ENCODE data around the gene FNDC3A. TPM values are rescaled to one million over a fixed set of nuclear protein-coding genes. Genes with fewer than 3 reads are reported as not detected.
"Not testable (repeated sequence)": the region's sequence is repeated elsewhere in the genome, so short reads cannot be mapped to it uniquely, and the experiment has no call there.

The FNDC3A gene
- total RNA-seq, 3 donors from 2014 or later, result 32.1 to 37.2 (median 34.2) TPM

- ATAC-seq, result no peak
- peaks cover 34% of the 10 kb centered on the region for H3K4me1 Mint-ChIP-seq (ENCODE audit: low read depth)
- H3K9me3 Mint-ChIP-seq, result peaks cover 6% of the 10 kb centered on the region
- H3K36me3 Mint-ChIP-seq (ENCODE audit: insufficient read depth), result peaks cover 41% of the 10 kb centered on the region
- no peaks in the 10 kb centered on the region for H3K27me3 Mint-ChIP-seq (ENCODE audit: low read depth)
- no peak overlapping the region for H3K4me3 Mint-ChIP-seq
- DNase-seq, result no peak
Measured at GRCh38 chr13:49044008-49044407, 68.3 kb downstream of the FNDC3A start.

- DNase-seq (no peak), ATAC-seq (no peak)
- H3K9me3 Mint-ChIP-seq, result peaks cover 6% of the 10 kb centered on the region
- no peak overlapping the region for H3K4me3 Mint-ChIP-seq
- H3K4me1 Mint-ChIP-seq (ENCODE audit: low read depth), result peaks cover 36% of the 10 kb centered on the region
- peaks cover 43% of the 10 kb centered on the region for H3K36me3 Mint-ChIP-seq (ENCODE audit: insufficient read depth)
- no peaks in the 10 kb centered on the region for H3K27me3 Mint-ChIP-seq (ENCODE audit: low read depth)
Measured at GRCh38 chr13:49044836-49045235, 69.1 kb downstream of the FNDC3A start.

- peaks cover 11% of the 10 kb centered on the region for H3K9me3 Mint-ChIP-seq
- H3K36me3 Mint-ChIP-seq (ENCODE audit: insufficient read depth), result peaks cover 44% of the 10 kb centered on the region
- peaks cover 40% of the 10 kb centered on the region for H3K4me1 Mint-ChIP-seq (ENCODE audit: low read depth)
- DNase-seq (no peak), ATAC-seq (no peak)
- no peaks in the 10 kb centered on the region for H3K27me3 Mint-ChIP-seq (ENCODE audit: low read depth)
- H3K4me3 Mint-ChIP-seq, result no peak overlapping the region
Measured at GRCh38 chr13:49046002-49046401, 70.3 kb downstream of the FNDC3A start.

GRCh38 chr13:49046519-49046918 is 70.8 kb downstream of the FNDC3A start:
- no peak for ATAC-seq
- no peaks in the 10 kb centered on the region for H3K27me3 Mint-ChIP-seq (ENCODE audit: low read depth)
- H3K4me1 Mint-ChIP-seq (ENCODE audit: low read depth), result peaks cover 40% of the 10 kb centered on the region
- no peak overlapping the region for H3K4me3 Mint-ChIP-seq
- no peak for DNase-seq
- H3K9me3 Mint-ChIP-seq, result peaks cover 12% of the 10 kb centered on the region
- peaks cover 44% of the 10 kb centered on the region for H3K36me3 Mint-ChIP-seq (ENCODE audit: insufficient read depth)

GRCh38 chr13:49052813-49053212 is 77.1 kb downstream of the FNDC3A start:
- H3K36me3 Mint-ChIP-seq (ENCODE audit: insufficient read depth), result peaks cover 37% of the 10 kb centered on the region
- no peak for DNase-seq
- H3K27me3 Mint-ChIP-seq (ENCODE audit: low read depth), result no peaks in the 10 kb centered on the region
- ATAC-seq, result no peak
- H3K4me1 Mint-ChIP-seq (ENCODE audit: low read depth), result peaks cover 20% of the 10 kb centered on the region
- no peak overlapping the region for H3K4me3 Mint-ChIP-seq
- H3K9me3 Mint-ChIP-seq, result peaks cover 12% of the 10 kb centered on the region

GRCh38 chr13:49053215-49053614 is 77.5 kb downstream of the FNDC3A start:
- Mint-ChIP-seq H3K36me3 (ENCODE audit: insufficient read depth) (peaks cover 37% of the 10 kb centered on the region), H3K4me3 (no peak overlapping the region), H3K27me3 (ENCODE audit: low read depth) (no peaks in the 10 kb centered on the region), H3K9me3 (peaks cover 12% of the 10 kb centered on the region), H3K4me1 (ENCODE audit: low read depth) (peaks cover 20% of the 10 kb centered on the region)
- DNase-seq, result no peak
- ATAC-seq, result no peak

- no peaks in the 10 kb centered on the region for H3K27me3 Mint-ChIP-seq (ENCODE audit: low read depth)
- peaks cover 38% of the 10 kb centered on the region for H3K36me3 Mint-ChIP-seq (ENCODE audit: insufficient read depth)
- H3K4me3 Mint-ChIP-seq, result no peak overlapping the region
- peaks cover 6% of the 10 kb centered on the region for H3K9me3 Mint-ChIP-seq
- H3K4me1 Mint-ChIP-seq (ENCODE audit: low read depth), result peaks cover 14% of the 10 kb centered on the region
- DNase-seq (no peak), ATAC-seq (no peak)
Measured at GRCh38 chr13:49053906-49054305, 78.2 kb downstream of the FNDC3A start.

- Mint-ChIP-seq H3K4me1 (ENCODE audit: low read depth) (peaks cover 10% of the 10 kb centered on the region), H3K9me3 (peaks cover 6% of the 10 kb centered on the region), H3K36me3 (ENCODE audit: insufficient read depth) (peaks cover 40% of the 10 kb centered on the region), H3K4me3 (no peak overlapping the region), H3K27me3 (ENCODE audit: low read depth) (no peaks in the 10 kb centered on the region)
- no peak for ATAC-seq
- no peak for DNase-seq
Measured at GRCh38 chr13:49055021-49055420, 79.3 kb downstream of the FNDC3A start.

- peaks cover 30% of the 10 kb centered on the region for H3K36me3 Mint-ChIP-seq (ENCODE audit: insufficient read depth)
- H3K9me3 Mint-ChIP-seq, result no peaks in the 10 kb centered on the region
- no peaks in the 10 kb centered on the region for H3K27me3 Mint-ChIP-seq (ENCODE audit: low read depth)
- ATAC-seq, result no peak
- no peak for DNase-seq
- no peak overlapping the region for H3K4me3 Mint-ChIP-seq
- peaks cover 8% of the 10 kb centered on the region for H3K4me1 Mint-ChIP-seq (ENCODE audit: low read depth)
Measured at GRCh38 chr13:49057176-49057575, 81.5 kb downstream of the FNDC3A start.

- DNase-seq, result no peak
- Mint-ChIP-seq H3K27me3 (ENCODE audit: low read depth) (no peaks in the 10 kb centered on the region), H3K4me3 (no peak overlapping the region), H3K36me3 (ENCODE audit: insufficient read depth) (peaks cover 28% of the 10 kb centered on the region), H3K9me3 (no peaks in the 10 kb centered on the region), H3K4me1 (ENCODE audit: low read depth) (peaks cover 11% of the 10 kb centered on the region)
- ATAC-seq, result no peak
Measured at GRCh38 chr13:49058761-49059160, 83.0 kb downstream of the FNDC3A start.

- no peak for ATAC-seq
- no peaks in the 10 kb centered on the region for H3K27me3 Mint-ChIP-seq (ENCODE audit: low read depth)
- H3K36me3 Mint-ChIP-seq (ENCODE audit: insufficient read depth), result peaks cover 29% of the 10 kb centered on the region
- DNase-seq, result no peak
- no peaks in the 10 kb centered on the region for H3K9me3 Mint-ChIP-seq
- H3K4me3 Mint-ChIP-seq, result no peak overlapping the region
- peaks cover 11% of the 10 kb centered on the region for H3K4me1 Mint-ChIP-seq (ENCODE audit: low read depth)
Measured at GRCh38 chr13:49060678-49061387, 85.1 kb downstream of the FNDC3A start.

- not testable (repeated sequence) for DNase-seq
- H3K4me1 Mint-ChIP-seq (ENCODE audit: low read depth), result peaks cover 11% of the 10 kb centered on the region
Measured at GRCh38 chr13:49061388-49061752, 85.7 kb downstream of the FNDC3A start.

GRCh38 chr13:49062297-49062896 is 86.7 kb downstream of the FNDC3A start:
- Mint-ChIP-seq H3K36me3 (ENCODE audit: insufficient read depth) (peaks cover 29% of the 10 kb centered on the region), H3K9me3 (no peaks in the 10 kb centered on the region), H3K27me3 (ENCODE audit: low read depth) (no peaks in the 10 kb centered on the region), H3K4me1 (ENCODE audit: low read depth) (peaks cover 11% of the 10 kb centered on the region), H3K4me3 (no peak overlapping the region)
- ATAC-seq (no peak), DNase-seq (no peak)

More at GRCh38 chr13:49061388-49061752, 85.7 kb downstream of the FNDC3A start:
- H3K36me3 Mint-ChIP-seq (ENCODE audit: insufficient read depth), result peaks cover 24% of the 10 kb centered on the region
- H3K4me3 Mint-ChIP-seq; ATAC-seq; H3K9me3 Mint-ChIP-seq; H3K27me3 Mint-ChIP-seq (ENCODE audit: low read depth): not testable (repeated sequence)

GRCh38 chr13:49063011-49063410 is 87.3 kb downstream of the FNDC3A start:
- H3K4me3 Mint-ChIP-seq, result no peak overlapping the region
- peaks cover 32% of the 10 kb centered on the region for H3K36me3 Mint-ChIP-seq (ENCODE audit: insufficient read depth)
- no peaks in the 10 kb centered on the region for H3K27me3 Mint-ChIP-seq (ENCODE audit: low read depth)
- no peaks in the 10 kb centered on the region for H3K9me3 Mint-ChIP-seq
- H3K4me1 Mint-ChIP-seq (ENCODE audit: low read depth), result peaks cover 11% of the 10 kb centered on the region
- ATAC-seq (no peak), DNase-seq (no peak)

GRCh38 chr13:49063497-49063896 is 87.8 kb downstream of the FNDC3A start:
- no peak overlapping the region for H3K4me3 Mint-ChIP-seq
- ATAC-seq (no peak), DNase-seq (no peak)
- no peaks in the 10 kb centered on the region for H3K9me3 Mint-ChIP-seq
- peaks cover 11% of the 10 kb centered on the region for H3K4me1 Mint-ChIP-seq (ENCODE audit: low read depth)
- peaks cover 30% of the 10 kb centered on the region for H3K36me3 Mint-ChIP-seq (ENCODE audit: insufficient read depth)
- H3K27me3 Mint-ChIP-seq (ENCODE audit: low read depth), result no peaks in the 10 kb centered on the region

All from activated T-cell treated with anti-CD3 and anti-CD28 coated beads, Interleukin-2, amount 50 U/mL, for 4 hours (primary cell).